HL-60/S4 treated with phorbol 12-myristate 13-acetate at 8.2 ng/mL for 4 days and 3 days (cell line): ENCODE data around the gene FGD6.
"Not testable (repeated sequence)": the region's sequence is repeated elsewhere in the genome, so short reads cannot be mapped to it uniquely, and the experiment has no call there.

Experiments
- in situ Hi-C: fragments of 300-500 bp; cut with MboI; formaldehyde crosslinking; loops from 2 replicates; pipeline ENCODE4 v1.15.0; 2022; ENCODE audit warnings: low sequenced_read_pairs

FGD6 gene

DNA sequence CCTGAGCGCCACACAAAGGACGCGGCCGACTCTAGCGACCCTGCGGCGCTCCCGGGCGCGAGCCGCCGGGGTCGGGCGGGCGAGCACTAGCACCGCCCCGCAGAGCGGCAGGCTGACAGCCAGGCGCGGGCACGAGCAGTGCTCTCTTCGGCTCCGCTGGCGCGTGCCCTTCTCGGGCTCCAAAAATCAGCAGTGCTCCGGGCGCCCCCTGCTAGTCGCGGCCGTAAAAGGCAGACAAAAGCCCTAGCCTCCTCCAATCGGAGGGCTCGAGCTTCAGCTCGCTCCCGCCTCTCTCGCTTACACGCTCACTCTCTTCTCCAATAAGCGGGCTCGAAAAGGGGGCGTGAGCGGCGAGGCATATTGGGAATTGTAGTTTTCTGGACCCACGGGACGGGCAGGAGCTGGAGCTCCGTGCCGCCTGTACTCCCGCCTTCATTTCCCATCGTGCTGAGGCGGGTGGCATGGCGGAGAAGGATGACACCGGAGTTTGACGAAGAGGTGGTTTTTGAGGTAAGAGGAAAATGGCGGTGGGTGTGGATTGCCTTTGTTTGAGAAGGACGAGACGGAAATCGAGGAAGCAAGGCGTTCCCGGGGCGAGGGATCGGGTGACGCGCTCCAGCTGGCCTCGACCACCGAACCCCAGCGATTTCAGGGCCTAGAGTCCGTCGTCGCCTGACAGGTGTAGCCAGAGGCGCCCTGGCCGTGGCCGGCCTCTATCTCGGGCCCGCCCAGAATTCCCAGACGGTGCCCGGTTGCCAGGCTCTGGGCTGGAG is at the start of gene FGD6, which contains the start of gene VEZT:
FGD6 (minus strand) TSS at position 91 of the 773 bp plus-strand sequence. CDS start 227 bp downstream, outside the sequence.
VEZT (plus strand) TSS at position 431 of the 773 bp plus-strand sequence; CDS start at position 475, 44 bp downstream.
- in situ Hi-C loops = no loop called here

DNA sequence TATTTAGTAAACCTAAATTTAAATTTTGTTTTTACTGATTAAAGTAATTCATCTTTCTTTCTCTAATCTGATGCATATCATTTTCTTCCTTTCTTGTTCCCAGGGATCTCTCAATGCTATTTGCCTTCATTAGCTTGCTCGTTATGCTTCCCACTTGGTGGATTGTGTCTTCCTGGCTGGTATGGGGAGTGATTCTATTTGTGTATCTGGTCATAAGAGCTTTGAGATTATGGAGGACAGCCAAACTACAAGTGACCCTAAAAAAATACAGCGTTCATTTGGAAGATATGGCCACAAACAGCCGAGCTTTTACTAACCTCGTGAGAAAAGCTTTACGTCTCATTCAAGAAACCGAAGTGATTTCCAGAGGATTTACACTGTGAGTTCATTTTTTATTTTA is 49.0 kb upstream of the FGD6 start:
- in situ Hi-C loops = no loop called here

DNA sequence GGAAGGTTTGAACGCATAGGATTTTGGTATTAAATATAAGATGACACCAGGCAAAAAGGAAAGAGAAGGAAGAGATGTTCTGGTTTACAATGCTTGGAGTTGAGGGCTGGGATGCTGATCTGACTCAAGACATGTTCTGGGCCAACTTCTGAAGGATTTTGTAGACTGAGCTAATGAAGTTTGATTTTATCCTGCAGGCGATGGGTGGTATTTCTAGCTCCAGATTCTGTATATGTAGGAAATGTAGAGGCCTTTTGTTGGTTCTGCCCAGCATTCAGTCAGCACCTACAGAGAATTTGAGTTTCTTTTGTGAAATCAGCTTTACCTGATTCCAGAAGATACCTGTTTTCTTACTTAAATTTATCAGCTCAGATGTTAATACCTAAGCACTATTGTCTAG is 48.5 kb upstream of the FGD6 start:
- in situ Hi-C loops = no loop called here

DNA sequence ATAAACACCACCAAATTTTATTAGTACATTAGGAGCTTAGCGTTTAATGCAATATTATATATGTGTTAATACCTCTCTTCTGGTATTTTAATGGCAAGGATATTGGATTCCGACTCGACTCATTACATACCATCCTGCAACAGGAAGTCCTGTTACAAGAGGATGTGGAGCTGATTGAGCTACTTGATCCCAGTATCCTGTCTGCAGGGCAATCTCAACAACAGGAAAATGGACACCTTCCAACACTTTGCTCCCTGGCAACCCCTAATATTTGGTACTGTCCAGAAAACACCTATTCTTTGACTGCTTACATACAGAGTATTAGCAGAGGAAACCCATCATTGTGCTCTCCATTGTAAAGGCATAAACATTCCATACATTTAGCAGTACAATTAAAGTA is 45.5 kb upstream of the FGD6 start:
- in situ Hi-C loops = no loop called here

DNA sequence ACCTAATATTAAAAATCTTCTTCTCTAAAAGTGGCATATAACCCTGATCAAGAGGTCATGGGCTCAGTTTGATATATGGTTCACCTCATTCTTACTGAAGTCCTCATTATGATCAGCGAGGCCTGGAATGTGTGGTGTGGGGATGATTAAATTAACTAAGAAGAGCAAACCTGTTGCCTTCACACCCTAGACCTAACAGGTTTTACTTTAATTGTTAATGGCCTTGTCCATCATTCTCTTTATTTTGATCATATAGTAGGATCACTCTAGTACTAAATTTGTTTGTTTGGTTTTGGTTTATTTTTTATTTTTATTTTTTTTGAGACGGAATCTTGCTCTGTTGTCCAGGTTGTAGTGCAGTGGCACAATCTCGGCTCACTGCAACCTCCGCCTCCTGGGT is 43.8 kb upstream of the FGD6 start:
- in situ Hi-C loops = no loop called here

DNA sequence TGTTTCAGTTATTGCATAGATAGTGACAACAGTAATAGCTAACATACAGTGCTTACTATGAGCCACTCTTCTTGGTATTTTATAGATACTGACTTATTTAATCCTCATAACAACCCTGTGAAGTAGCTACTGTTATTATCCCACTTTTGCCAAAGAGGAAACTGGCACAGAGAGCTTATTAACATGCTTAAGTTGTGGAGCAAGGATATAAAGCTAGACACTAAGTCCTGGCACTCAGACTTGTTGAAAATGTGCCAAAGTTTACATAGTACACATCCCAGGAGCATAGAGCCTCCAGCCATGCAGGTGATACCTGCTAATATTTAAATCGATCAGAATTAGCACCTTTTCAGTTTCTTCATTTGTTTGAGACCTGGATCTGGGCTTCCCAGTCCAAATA is 42.1 kb upstream of the FGD6 start:
- in situ Hi-C loops = no loop called here

DNA sequence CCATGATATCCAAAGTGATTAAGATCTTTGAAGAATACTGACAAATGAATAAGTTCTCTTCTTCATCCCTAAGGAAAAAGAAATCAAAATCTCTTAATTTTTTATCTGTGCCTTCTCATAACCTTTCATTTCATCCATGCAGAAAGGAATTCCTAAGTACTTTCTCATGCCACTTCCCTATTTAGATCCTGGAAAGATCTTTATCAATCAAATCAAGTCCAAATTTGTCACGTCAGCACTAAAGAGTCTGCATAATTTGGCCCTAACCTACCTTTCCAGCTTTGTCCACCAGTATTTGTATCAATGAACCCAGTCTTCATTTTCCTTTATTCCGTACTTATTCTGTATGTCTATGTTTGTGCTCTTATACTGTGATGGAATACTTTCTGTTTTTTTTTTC is 41.5 kb upstream of the FGD6 start:
- in situ Hi-C loops = no loop called here

DNA sequence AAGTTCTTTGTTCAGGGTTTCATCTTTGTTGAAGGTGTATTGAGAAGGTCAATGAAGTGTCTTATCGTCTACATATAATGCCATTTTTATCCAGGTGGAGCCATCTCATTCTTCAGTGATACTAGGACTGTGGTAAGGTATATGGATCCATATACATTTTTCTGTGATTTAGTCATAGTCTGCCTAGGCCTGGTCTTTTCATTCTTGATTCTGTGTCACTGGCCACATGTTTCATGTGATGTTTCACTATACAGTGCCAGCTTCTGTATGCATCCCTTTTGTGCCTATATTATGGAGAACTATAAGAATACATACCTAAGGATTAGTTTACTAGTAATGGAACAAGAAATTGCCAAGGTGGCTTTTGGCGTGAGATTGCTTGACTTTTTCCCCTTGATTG is 40.9 kb upstream of the FGD6 start:
- in situ Hi-C loops = no loop called here

DNA sequence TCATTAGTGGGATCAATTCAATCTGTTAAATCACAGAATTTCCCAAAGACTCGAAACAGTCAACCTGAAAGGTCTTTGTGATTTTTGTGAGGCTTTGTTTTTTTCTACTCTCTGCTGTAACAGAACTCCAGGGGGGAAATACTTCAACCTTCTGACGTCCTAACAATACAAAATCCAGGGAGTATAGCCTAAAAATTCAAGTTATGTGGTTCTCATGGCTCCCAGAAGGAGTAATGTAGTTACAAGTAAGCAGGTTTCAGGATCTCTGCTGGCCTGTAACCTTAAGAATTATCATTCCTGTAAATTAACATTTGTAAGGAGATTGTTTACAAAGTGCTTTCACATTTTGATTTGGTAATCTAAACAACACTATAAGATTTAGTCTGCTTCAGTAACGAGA is 40.3 kb upstream of the FGD6 start:
- in situ Hi-C loops = no loop called here

DNA sequence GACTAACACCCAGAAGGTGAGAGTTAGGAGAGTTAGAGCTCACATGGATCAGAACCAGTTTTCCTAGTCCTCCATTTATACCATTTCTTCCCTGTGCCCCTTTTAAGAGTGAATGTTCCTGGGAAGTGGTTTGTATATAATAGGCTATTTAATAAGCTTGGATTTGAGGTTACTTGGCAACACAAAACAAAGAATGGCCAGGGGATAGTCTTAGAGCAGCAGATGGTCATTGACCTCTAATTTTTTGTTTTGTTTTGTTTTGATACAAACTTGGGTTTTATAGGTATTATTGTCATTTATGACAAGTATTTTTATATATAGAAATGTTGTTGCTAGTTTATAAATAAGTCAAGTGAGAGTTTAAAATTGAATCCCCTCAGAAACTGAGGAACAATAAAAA is 36.1 kb upstream of the FGD6 start:
- in situ Hi-C loops = no loop called here

DNA sequence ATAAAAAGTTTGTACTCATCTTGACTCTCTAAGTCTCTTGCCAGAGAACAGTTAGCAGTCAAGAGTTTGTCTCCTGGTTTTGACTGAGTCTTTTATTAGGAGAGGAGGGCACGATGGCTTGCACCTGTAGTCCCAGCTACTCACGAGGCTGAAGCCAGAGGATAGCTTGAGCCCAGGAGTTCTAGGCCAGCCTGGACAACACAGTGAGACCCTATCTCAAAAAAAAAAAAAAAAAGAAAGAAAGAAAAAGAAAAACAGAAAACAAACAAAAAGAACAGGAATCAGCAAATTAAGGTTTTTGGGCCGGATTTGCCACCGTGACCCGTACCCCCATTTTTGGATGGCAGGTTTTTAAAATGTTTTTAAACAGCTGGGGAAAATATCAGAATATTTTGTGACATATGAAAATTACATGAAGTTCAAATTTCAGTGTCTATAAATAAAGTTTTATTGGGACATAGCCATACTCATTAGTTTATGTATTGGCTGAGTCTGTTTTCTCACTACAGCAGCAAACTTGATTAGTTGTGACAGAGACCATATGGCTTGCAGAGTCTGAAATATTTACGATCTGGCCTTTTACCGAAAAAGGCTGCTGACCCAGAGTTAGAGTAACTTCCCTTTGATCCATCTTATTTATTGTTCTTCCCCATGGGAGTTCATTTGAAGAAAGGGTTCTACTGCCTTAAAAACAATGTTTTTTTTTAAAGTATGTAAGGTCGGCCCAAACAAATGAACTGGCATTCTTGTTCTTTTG is 31.5 kb upstream of the FGD6 start:
- in situ Hi-C loops = no loop called here

DNA sequence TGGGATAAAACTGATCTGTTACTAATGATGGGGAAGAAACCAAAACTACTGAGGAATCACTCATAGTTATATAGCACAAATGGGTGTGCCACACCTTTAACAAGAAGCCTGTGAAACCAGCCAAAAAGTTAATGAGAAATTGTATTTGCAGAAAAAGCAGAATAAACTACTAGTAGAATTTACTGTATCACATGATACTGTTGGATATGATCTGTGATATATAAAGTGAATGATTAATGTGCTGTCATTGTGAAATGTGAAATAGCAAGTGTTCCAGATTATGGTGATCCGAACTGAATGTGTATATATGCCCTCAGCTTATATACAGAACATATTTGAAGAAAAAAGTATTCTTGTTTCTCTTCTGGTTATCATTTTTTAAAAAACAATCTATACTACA is 30.8 kb upstream of the FGD6 start:
- in situ Hi-C loops = no loop called here

DNA sequence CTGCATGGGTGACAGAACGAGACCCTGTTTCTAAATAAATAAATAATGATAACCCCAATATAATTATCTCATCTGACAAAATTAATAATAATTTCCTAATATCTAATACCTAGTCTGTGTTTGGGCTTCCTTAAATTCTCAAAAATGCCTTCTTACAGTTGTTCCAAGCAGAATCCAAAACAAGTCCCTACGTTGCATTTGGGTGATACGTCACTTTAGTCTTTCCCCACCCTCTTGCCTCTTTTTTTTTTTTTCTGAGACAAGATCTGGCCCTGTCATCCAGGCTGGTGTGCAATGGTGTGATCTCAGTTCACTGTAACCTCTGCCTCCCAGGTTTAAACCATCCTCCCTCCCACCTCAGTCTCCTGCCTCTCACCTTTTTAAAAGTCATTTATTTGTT is 27.1 kb upstream of the FGD6 start:
- in situ Hi-C loops = no loop called here

DNA sequence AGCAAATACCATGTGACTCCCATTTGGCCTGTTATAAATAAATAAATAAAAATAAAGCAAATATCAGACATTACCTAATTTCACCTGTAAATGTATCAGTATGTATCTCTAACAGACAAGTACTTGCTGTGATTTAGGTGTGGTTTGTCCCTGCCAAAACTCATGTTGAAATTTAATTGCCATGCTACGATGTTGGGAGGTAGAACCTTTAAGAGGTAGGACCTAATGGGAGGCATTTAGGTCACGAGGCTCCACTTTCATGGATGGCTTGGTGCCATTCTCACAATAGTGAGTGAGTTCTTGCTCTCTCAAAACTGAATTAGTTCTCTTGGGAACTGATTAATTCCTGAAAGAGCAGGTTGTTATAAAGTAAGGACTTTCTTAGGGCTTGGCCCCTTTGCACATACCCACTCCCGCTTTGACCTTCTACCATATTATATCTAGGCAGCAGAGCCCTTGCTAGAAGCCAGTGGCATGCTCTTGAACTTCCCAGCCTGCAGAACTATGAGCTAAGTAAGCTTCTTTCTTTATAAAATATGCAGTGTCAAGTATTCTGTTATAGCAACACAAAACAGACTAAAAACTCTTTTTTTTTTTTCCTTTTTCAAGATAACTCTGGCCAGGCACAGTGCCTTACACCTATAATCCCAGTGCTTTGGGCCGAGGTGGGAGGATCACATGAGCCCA is 26.4 kb upstream of the FGD6 start:
- in situ Hi-C loops = no loop called here

DNA sequence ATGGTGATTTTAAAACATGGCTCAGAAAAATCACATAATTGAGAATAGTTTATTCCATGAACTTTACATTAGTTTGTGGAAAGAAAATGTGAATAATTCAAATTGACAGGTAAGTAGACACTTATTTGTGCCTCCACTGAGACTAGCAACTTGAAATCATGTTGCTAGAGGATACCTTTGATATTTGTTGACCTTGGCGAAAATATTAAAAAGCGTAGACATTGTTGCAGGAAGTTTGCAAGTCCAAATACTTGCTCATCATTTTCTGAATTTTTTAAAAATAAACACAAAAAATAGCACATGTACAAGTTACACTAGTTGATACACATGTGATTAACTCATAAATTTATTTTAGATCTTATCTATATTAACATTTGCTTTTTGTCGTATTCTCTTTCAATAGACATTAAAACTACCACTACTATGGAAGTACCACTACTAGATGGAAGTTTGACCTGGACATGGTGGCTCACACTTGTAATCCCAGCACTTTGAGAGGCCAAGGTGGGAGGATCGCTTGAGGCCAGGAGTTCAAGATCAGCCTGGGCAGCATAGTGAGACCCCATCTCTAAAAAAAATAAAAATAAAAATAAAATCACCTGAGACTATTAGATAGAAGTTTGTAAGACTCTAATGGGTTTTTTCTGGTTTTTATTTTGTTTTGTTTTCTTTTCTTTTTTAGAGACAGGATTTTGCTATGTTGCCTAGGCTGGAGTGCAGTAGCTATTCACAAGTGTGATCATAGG is 24.7 kb upstream of the FGD6 start:
- in situ Hi-C loops = no loop called here

DNA sequence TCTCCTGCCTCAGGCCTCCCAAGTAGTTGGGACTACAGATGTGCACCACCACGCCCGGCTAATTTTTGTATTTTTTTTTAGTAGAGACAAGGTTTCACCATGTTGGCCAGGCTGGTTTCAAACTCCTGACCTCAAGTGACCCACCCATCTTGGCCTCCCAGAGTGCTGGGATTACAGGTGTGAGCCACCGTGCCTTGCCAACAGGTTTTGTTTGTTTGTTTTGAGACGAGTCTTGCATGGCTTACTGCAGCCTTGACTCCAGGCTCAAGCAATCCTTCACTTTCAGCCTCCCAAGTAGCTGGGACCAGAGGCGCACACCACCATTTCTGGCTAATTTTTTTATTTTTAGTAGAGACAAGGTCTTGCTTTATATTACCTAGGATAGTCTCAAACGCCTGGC is 23.9 kb upstream of the FGD6 start:
- in situ Hi-C loops = not testable (repeated sequence)

DNA sequence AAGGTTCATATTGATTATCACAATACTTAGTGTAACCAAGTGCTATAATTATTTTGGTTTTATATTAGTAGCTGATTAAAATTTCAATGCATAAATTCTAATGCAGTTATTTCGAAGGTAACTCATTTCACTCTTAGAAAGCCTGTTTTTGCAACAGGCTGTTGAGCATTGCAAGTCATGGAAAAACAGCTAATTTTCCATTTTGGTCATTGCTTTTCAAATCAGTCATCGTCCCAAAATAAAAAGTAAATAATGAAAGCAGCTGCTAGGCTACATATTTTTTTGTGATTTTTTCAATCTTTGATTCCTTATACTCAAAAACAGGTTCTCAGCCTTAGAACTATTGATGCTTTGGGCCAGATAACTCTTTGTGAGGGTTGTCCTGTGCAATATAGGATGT is 23.3 kb upstream of the FGD6 start:
- in situ Hi-C loops = no loop called here

DNA sequence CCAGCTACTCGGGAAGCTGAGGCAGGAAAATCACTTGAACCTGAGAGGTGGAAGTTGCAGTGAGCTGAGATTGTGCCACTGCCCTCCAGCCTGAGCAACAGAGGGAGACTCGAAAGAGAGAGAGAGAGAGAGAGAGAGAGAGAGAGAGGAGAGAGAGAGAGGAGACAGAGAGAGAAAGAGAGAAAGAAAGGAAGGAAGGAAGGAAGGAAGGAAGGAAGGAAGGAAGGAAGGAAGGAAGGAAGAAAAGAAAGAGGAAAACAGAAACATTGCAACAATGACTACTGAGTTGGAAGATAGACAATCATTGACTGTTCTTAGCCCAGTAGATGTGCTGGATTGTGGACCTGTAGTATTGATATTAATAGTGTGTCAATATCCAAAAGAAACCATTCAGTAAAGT is 22.6 kb upstream of the FGD6 start:
- in situ Hi-C loops = not testable (repeated sequence)

DNA sequence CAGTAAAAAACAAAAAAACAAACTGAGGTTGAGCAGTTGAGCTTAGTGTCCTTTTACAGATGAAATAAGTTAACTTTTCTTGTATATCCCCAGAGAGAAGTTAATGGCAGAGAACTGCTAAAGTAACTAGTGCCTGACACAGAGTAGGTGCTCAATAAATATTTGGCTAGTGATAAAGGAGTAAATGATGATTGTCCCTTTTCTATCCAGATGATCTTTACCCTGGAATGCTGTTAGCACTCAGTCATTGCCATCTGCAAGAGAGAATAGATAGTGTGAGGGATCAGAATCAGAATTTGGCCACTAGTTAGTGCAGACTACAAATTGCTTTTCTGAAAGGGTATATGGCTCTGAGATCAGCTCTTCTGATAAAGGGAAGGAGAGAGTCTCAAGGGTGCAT is 21.9 kb upstream of the FGD6 start:
- in situ Hi-C loops = no loop called here

DNA sequence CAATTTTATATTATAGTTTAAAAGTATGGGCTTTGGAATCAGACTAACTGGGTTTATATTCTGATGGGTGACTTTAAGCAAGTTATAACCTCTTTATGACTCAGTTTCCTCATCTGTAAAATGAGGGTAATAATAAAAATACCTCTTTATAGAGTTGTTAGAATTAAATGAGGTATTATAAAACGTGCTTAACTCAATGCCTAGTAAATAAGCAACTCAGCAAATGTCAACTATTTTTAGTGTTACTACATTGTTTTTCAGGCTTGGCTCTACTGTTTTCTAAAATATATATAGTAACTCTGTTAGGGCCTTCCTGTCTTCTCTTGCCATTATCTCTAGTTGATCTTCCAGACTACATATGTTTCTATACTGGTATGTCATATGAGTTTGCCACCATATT is 20.9 kb upstream of the FGD6 start:
- in situ Hi-C loops = no loop called here

DNA sequence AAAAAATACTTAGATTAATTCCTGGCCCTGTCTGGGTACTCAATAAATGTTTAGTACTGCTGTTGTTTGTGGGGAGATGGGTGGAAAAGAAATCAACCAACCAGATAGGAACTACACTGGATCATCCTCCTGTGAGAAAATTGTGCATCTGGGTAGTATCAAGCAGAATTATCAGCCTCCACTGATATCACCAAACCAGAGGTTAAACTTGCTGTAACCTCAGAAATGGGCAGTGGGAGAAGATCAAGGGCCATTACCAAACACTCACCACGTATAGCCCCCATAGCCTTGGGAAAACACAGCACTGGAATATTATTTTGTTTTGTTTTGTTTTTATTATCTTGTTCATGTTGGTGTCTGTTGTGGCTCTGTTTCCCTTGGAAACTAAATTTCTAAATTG is 20.0 kb upstream of the FGD6 start:
- in situ Hi-C loops = no loop called here
